NCI-H526 treated with DMSO at 0.1 percent for 48 hours (cell line): ENCODE measurements around the gene LAMB4.
A peak's percentile ranks its signal among the peaks of the same experiment; 100 is the strongest.

Experiments used
- DNase-seq: peaks from one replicate; lab custom pipeline; 2025; lab: John Stamatoyannopoulos, UW

Gene LAMB4

DNA sequence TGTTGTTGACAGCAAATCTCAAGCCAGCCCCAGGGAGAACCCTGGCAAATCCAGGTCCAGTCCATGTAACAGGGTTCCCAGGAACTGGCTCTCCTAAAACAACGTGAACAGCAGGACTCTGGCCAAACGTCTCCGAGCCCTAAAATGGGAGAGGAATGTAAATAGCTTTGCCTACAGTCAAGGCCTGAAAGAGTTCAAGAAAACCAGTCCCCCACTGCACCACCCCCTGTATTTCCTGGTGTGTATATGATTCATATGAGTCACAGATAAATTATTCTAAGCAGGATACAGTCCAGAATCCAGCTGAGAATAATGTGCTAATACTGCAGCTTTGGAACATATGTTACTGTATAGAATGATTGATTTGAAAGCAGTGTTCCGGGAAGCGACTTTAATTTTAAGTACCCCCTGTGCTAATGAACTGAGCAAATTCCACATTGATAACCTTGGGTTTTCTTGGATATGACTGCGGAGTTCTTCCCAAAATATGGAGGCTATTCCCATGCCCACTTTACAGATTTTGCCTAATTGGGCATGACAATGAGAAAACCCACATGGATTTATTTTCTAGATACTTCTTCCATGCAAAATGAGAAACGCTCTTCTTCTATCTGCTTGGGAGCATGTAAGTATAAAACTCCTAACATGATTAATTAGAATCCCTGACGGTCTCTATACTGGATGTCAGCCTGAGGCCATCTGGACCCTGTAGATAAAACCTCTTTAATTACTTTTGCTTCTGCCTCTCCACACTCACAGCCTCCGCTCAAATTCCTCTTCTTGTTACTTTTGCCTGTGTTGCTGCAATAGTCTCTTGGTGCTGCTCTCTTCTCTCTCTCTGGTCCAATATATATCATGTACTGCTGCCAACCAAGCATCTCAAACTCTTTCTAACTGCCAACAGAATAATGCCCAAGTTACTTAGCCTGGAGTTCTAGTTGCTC is 50.2 kb downstream of the LAMB4 start:
- no peak for DNase-seq

- no peak for DNase-seq
Measured at GRCh38 chr7:108079276-108079647, 50.9 kb downstream of the LAMB4 start.

DNA sequence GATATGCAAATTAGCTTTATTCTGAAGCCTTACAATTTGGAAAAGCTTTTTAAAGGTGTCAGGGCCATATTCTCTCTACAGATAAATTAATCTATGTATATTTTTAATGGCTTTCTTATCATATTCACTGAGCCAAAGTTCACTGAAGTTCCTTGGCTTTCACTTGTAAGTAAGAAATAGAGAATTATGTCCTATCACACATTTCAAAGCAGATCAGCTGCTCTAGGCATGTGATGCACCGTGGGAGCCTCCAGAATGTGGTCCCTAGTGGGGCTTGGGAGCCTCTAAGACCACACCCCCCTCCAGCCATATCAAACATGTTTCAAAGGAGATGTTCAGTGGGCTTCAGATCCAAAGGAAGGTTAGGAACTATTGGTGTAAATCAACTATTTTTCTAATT is 51.5 kb downstream of the LAMB4 start:
- no peak for DNase-seq

DNA sequence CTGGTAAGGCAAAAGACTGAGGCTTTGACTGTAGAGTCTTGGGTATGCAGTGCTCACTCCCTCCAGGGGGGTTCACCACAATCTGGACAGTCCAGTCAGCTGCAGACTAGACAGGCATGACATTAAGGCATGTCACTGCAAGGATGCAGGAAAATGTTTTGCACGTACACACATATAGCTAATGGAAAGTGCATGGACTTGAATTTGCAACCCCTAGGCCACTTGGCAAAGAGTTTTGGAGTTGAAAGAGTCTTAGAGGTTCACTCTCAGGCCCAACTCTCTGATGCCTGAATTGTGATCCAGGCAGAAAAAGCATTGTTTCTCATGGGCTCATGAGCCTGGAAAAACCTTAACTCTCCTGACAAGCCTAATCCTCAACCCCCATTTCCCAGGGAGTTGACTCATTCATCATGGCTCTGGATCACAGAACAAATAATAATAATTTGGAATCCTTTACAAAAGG is 51.9 kb downstream of the LAMB4 start:
- no peak for DNase-seq

DNA sequence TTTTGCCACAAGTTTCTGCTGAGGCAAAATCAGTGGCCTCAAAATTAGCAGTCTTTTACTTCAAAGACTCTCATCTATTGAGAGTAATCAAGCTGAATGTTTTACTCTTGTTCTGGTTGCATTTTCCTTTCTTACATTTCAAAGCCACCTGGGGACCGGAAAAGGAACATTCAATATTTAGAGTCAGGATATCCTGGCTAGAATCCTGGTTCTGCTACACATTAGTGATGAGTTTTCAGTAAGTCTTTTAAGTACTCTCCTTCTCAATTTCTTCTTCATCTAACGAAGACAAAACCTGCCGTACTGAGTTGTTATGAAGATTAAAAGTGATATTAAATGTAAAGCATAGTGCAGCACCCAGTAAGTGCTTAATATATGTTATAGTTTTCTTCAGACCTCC is 52.5 kb downstream of the LAMB4 start:
- DNase-seq = no peak

- DNase-seq = no peak
Measured at GRCh38 chr7:108076156-108076555, 54.0 kb downstream of the LAMB4 start.

- DNase-seq = no peak
Measured at GRCh38 chr7:108073305-108074070, 56.7 kb downstream of the LAMB4 start.

- no peak for DNase-seq
Measured at GRCh38 chr7:108072739-108073138, 57.4 kb downstream of the LAMB4 start.

DNA sequence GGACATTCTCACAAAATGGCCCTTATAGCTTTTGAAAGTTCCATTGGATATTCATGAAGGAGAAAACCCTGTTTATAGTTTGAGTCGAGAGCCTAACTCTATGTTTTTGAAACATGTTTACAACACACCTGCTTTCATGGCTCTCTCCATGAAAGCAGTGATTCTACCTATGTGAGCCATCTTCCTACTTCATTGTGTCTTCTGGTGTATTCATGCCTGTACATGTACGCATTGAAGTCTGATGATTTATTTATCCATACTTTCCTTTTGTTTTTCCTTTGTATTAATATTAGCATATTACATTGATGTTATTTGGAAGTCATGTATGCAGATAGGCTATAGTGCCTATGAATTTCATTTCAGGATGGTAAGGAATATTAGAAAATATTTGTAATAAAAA is 58.0 kb downstream of the LAMB4 start:
- no peak for DNase-seq

DNA sequence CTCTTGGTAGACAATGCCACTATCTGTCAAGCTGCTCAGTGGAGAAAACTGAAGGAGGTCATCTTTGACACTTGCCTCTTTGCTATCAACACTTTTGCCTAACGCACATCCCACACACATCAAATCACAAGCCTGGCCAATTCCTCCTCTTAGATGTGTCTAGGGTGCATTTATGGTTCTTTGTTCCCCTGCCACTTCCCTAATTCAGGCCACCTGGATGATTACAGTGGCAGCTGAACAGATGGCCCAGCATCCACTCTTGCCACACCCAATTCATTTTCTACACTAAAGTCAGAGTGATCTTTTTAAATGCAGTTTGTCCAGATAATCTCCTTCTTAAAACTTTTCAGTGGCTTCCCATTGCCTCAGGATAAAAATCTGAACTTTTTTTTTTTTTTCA is 58.6 kb downstream of the LAMB4 start:
- DNase-seq = no peak

GRCh38 chr7:108069646-108070045 is 60.5 kb downstream of the LAMB4 start:
- DNase-seq = no peak

DNA sequence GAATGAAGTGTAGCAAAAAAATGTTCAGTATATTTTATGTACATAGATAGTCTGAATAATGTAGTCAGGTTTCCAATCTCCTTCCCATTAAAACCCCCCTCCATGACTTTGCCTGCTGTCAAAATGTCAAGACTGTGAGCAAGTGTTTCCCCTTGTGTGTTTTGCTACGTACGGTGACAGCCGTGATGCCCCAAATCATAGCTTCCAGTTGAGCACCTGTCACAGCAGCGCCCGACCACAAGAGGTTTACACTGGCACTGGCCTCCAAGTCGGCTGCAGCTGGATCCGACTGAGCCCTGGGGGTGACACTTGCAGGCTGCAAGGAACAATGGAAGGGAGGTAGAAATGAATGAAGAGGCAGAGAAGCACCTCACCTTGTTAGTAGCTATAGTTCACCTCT is 62.3 kb downstream of the LAMB4 start:
- no peak for DNase-seq

GRCh38 chr7:108066486-108066885 is 63.7 kb downstream of the LAMB4 start:
- DNase-seq = no peak

DNA sequence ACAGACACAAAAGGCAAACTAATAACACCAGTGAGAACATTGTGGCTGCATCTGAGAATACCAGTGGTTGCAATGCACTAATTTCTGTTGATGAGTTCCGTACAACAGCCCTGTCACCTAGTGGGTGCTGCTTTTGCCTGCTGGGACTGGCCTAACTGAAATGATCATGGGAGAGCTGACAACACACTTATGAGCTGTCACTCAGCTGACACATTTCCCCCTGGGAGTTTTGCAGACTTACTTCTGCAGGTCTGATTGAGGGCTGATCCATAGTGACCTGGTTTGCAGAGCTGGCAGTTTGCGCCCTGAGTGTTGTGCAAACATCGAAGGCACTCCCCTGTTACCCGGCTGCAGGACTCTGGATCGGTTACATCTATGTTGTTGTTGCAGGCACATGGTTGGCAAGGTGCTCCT is 66.6 kb downstream of the LAMB4 start:
- DNase-seq = no peak

GRCh38 chr7:108062250-108063014 is 67.7 kb downstream of the LAMB4 start:
- DNase-seq = no peak

DNA sequence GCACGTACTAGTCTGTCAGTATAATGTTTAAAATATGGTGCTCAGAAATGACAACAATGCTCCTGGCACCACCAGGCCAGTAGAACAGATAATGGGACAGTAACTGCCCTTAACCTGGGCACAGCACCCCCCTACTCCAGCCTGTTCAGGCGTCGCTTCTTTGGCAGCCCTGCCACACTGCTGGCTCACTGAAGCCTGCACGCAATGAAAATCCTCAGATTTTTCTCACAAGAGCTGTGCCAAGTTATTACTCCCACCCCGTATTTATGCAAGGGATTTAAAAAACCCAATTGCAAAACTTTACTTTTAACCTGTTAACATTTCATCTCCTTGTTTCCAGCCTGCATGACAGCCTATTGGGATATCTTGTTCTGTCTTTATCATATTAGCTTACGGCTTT is 70.6 kb downstream of the LAMB4 start:
- DNase-seq = no peak

- no peak for DNase-seq
Measured at GRCh38 chr7:108057951-108058481, 72.1 kb downstream of the LAMB4 start.

GRCh38 chr7:108055611-108056021 is 74.5 kb downstream of the LAMB4 start:
- no peak for DNase-seq

GRCh38 chr7:108054537-108054936 is 75.6 kb downstream of the LAMB4 start:
- peak; percentile 54 for DNase-seq

GRCh38 chr7:108053250-108053649 is 76.9 kb downstream of the LAMB4 start:
- DNase-seq = no peak

DNA sequence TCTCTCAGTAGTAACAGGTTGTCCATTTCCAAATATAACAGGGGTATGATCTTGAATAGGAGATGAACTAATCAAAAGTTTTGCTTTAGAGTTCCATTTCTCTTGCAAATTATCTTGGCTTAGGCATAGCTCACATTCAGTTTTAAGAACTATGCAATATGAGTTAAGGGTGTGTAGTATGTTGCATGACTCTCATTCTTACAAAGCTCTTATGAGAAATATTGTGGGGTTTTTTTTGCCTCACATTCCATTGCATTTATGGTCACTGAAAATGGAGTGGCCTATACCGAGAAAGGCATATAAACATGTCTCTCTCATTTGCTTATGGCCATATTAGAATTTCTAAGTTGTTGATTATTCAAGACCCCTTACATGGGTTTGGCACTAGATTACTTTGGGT is 78.7 kb downstream of the LAMB4 start:
- DNase-seq = no peak

- peak; percentile 53 for DNase-seq
Measured at GRCh38 chr7:108049962-108050361, 80.2 kb downstream of the LAMB4 start.
